K562 (cell line): ENCODE data around the gene LMCD1. TPM values are rescaled to one million over a fixed set of nuclear protein-coding genes. Genes with fewer than 3 reads are reported as not detected.
A peak's percentile ranks its signal among the peaks of the same experiment; 100 is the strongest.

Experiments used
- ATAC-seq: fragments of 200-7000 bp; cut with Tn5 transposase; 3 replicates; pipeline ENCODE4 v1.9.1; 2020; ENCODE audit warnings: moderate library complexity
- BruUV-seq: library from RNA; stranded (reverse); fragments of 400-500 nt; replicated peaks from 2 replicates; lab custom pipeline; 2021; lab: Mats Ljungman, UMichigan
- CTCF ChIA-PET: fragments of 300-600 bp; formaldehyde crosslinking; extraction: SDS; loops from one replicate; lab custom pipeline; 2021; ENCODE audit warnings: low intra/inter-chr PET ratio; lab: Yijun Ruan, JAX
- POLR2A ChIA-PET: fragments of 300-600, 350-650 bp; sonication (Branson Sonifier 250); formaldehyde crosslinking; extraction: SDS; loops from one replicate; lab custom pipeline; 2021; ENCODE audit warnings: antibody characterized with exemption, inconsistent platforms; lab: Yijun Ruan, JAX
- DNase-seq, 4 experiments: peaks; one replicate each; pipeline versions ENCODE4 v3.0.0 to v3.0.0-alpha.2; 2011 to 2018; ENCODE audit warnings: low spot score in 3 of 4, mixed read lengths in 3 of 4; ENCODE audit errors: extremely low read depth in 1 of 4
- FAIRE-seq: peaks from 2 replicates; lab custom pipeline; 2011; peaks lifted over from hg19 to GRCh38; lab: Jason Lieb, UNC
- H2AFZ ChIP-seq: 2 replicates; pipeline ENCODE4 v1.6.0; 2011; ENCODE audit warnings: low read depth, low read length, control low read depth, inconsistent platforms
- H3K27ac ChIP-seq: fragments of 200-600 bp; 3 replicates; pipeline ENCODE4 v1.8.0; 2011; ENCODE audit warnings: low read depth, mild to moderate bottlenecking, control low read depth, inconsistent platforms, low read length, moderate library complexity, mixed read lengths; ENCODE audit errors: extremely low read depth
- H3K27me3 ChIP-seq, 2 experiments: fragments of 300-600 bp in 1 of 2; 2 replicates in 1 of 2; 3 replicates in 1 of 2; pipeline versions ENCODE4 v1.6.0 to v1.8.0; 2011; ENCODE audit warnings: inconsistent platforms in 2 of 2, low read length in 2 of 2, mild to moderate bottlenecking in 1 of 2, mixed read lengths in 1 of 2, moderate library complexity in 1 of 2; ENCODE audit not compliant: control insufficient read depth in 2 of 2, insufficient read depth in 2 of 2
- H3K36me3 ChIP-seq: fragments of 300-600 bp; 3 replicates; pipeline ENCODE4 v1.8.0; 2011; ENCODE audit warnings: mild to moderate bottlenecking, low read length, inconsistent platforms; ENCODE audit not compliant: control insufficient read depth, insufficient read depth
- H3K4me1 ChIP-seq, 2 experiments: fragments of 200-600 bp in 1 of 2; replicated peaks in 1 of 2; 2 replicates in 1 of 2; 3 replicates in 1 of 2; pipeline versions ENCODE4 v1.5.1 to v1.8.0; 2011; ENCODE audit warnings: inconsistent platforms in 2 of 2, low read length in 2 of 2, mild to moderate bottlenecking in 1 of 2, mixed read lengths in 1 of 2, moderate library complexity in 1 of 2; ENCODE audit not compliant: control insufficient read depth in 2 of 2, insufficient read depth in 2 of 2
- H3K4me2 ChIP-seq: 2 replicates; pipeline ENCODE4 v1.6.1; 2011; ENCODE audit warnings: low read length, control low read depth, inconsistent platforms, mixed read lengths; ENCODE audit not compliant: insufficient read depth
- H3K4me3 ChIP-seq: fragments of 200-600 bp; sonication (generic), shearing (Covaris generic); 2 replicates; pipeline ENCODE4 v1.5.1; 2016; ENCODE audit warnings: control low read depth, inconsistent platforms
- H3K79me2 ChIP-seq: fragments of 200-600 bp; 3 replicates; pipeline ENCODE4 v1.8.0; 2011; ENCODE audit warnings: low read length, inconsistent platforms; ENCODE audit not compliant: control insufficient read depth, insufficient read depth
- H3K9ac ChIP-seq, 2 experiments: 2 replicates each; pipeline versions ENCODE4 v1.6.0 to v1.6.1; 2011; ENCODE audit warnings: low read depth in 2 of 2, low read length in 2 of 2, control low read depth in 1 of 2, inconsistent platforms in 1 of 2, mild to moderate bottlenecking in 1 of 2, mixed read lengths in 1 of 2; ENCODE audit not compliant: insufficient read depth in 1 of 2
- H3K9me1 ChIP-seq: one replicate; pipeline ENCODE4 v1.6.0; 2011; ENCODE audit warnings: inconsistent platforms, mild to moderate bottlenecking, low read length, moderate library complexity; ENCODE audit not compliant: control insufficient read depth, insufficient read depth
- H3K9me3 ChIP-seq: replicated peaks from 2 replicates; pipeline ENCODE4 v1.5.1; 2011; ENCODE audit warnings: low read depth, low read length, inconsistent platforms; ENCODE audit not compliant: control insufficient read depth, insufficient read depth
- H4K20me1 ChIP-seq: replicated peaks from 2 replicates; pipeline ENCODE4 v1.6.1; 2011; ENCODE audit warnings: low read length, inconsistent platforms, mixed read lengths; ENCODE audit not compliant: control insufficient read depth, insufficient read depth
- CEBPZ ChIP-seq: fragments of 150-350 bp; IDR thresholded peaks from 2 replicates; pipeline ENCODE4 v1.6.1; 2014; ENCODE audit warnings: low read depth, mild to moderate bottlenecking, low read length, borderline replicate concordance
- CREB3 ChIP-seq: fragments of 450-650 bp; conservative IDR thresholded peaks from 2 replicates; pipeline ENCODE4 v1.6.1; 2016; ENCODE audit warnings: missing genetic modification characterization, low read depth, mild to moderate bottlenecking, missing compliant biosample characterization, moderate library complexity
- FUS ChIP-seq: fragments of 200-400 bp; formaldehyde crosslinking; optimal IDR thresholded peaks from 2 replicates; pipeline ENCODE3; 2017; ENCODE audit warnings: low read depth, low read length
- JUND ChIP-seq, 2 experiments: IDR thresholded peaks; 2 replicates in 1 of 2; 3 replicates in 1 of 2; pipeline ENCODE4 v1.6.1; 2011; ENCODE audit warnings: borderline replicate concordance in 2 of 2, low read depth in 2 of 2, low read length in 2 of 2, improper control_type of control experiment in 1 of 2, missing biosample characterization in 1 of 2, missing genetic modification characterization in 1 of 2, missing genetic modification reagents in 1 of 2
- KDM5B ChIP-seq: fragments of 200-600 bp; sonication (generic); IDR thresholded peaks from 2 replicates; pipeline ENCODE4 v1.6.1; 2012; ENCODE audit warnings: low read depth, mild to moderate bottlenecking, moderate library complexity, low read length, control low read depth, inconsistent platforms; ENCODE audit not compliant: insufficient replicate concordance
- RBM25 ChIP-seq: fragments of 200-400 bp; formaldehyde crosslinking; IDR thresholded peaks from 2 replicates; pipeline ENCODE4 v1.6.1; 2018; ENCODE audit warnings: low read length, low read depth, moderate library complexity; ENCODE audit not compliant: severe bottlenecking
- TSC22D4 ChIP-seq: fragments of 450-650 bp; IDR thresholded peaks from 2 replicates; pipeline ENCODE4 v1.6.1; 2016; ENCODE audit warnings: missing genetic modification characterization, missing biosample characterization, control low read depth
- ZNF224 ChIP-seq: sonication (generic); formaldehyde crosslinking; IDR thresholded peaks from 2 replicates; pipeline ENCODE4 v1.8.0; 2022; ENCODE audit warnings: mild to moderate bottlenecking, missing genetic modification reagents
- ZNF644 ChIP-seq: fragments of 200-800 bp; sonication (Bioruptor generic); IDR thresholded peaks from 2 replicates; pipeline ENCODE4 v1.6.1; 2016; ENCODE audit warnings: low read depth, missing genetic modification characterization, missing compliant biosample characterization
- WGBS: fragments of 100-300 bp; shearing (Covaris generic); methylation state at CpG from one replicate; pipeline ENCODE4 v1.1.6; 2016; ENCODE audit warnings: low coverage, mixed read lengths; ENCODE audit not compliant: insufficient coverage; ENCODE audit errors: missing lambda C conversion rate; 5-methylcytosine and 5-hydroxymethylcytosine counted together
- in situ Hi-C: fragments of 300-500 bp; cut with MboI; formaldehyde crosslinking; loops from 4 replicates; pipeline ENCODE4 v1.15.0; 2018; ENCODE audit warnings: inconsistent platforms, mixed read lengths
- intact Hi-C: fragments of 100-400 bp; cut with micrococcal nuclease; formaldehyde crosslinking; loops from 2 replicates; pipeline ENCODE4 v1.14.2; 2022
- polyA plus RNA-seq, 8 experiments: library from polyadenylated mRNA; depleted of rRNA in 4 of 8; stranded (reverse) in 5 of 8; unstranded in 3 of 8; fragments of >200 nt; fragmentation: Nextera tagmentation in 2 of 8; fragmentation: Illumina TruSeq in 1 of 8; extraction: Ambion mirVana in 2 of 8; extraction: Trizol in 1 of 8; gene quantifications; 2 replicates each; pipeline versions ENCODE4 v1.2.1 to v1.2.3, GENCODE V29; 2011 to 2014; ENCODE audit warnings: inconsistent platforms in 1 of 8, missing spikeins in 1 of 8
- total RNA-seq, 7 experiments: library from RNA; depleted of rRNA in 6 of 7; stranded (reverse); fragments of >200 nt in 6 of 7; fragmentation: Illumina TruSeq in 2 of 7; extraction: Trizol in 2 of 7; gene quantifications; 2 replicates each; pipeline versions ENCODE4 v1.2.1 to v1.2.3, GENCODE V29; 2011 to 2021; ENCODE audit warnings: low replicate concordance in 1 of 7

Gene LMCD1
- total and polyA plus RNA-seq, 9 of the 15 experiments (the other 6 are each of a cell fraction or from before 2014, with no cell fraction given), result 0.60 TPM; not detected in 8

GRCh38 chr3:8537440-8537839 lies 35.8 kb downstream of the LMCD1 start:
- no peaks in the 10 kb centered on the region for H3K79me2 ChIP-seq
- ATAC-seq (no peak), DNase-seq (no peak), FAIRE-seq (no peak)
- CTCF ChIA-PET, result no interaction called here
- WGBS, result 7% methylated on average over 1 of the region's 1 CpG
- no peaks in the 10 kb centered on the region for H3K9me3 ChIP-seq
- no peak overlapping the region for H3K4me2 ChIP-seq
- H2AFZ ChIP-seq, result no peak overlapping the region
- no peaks in the 10 kb centered on the region for H3K36me3 ChIP-seq
- H3K9me1 ChIP-seq, result no peaks in the 10 kb centered on the region
- no peak overlapping the region for H3K27ac ChIP-seq
- H3K4me3 ChIP-seq, result no peak overlapping the region
- intact Hi-C loops, result no loop called here
- H3K4me1 ChIP-seq, result no peaks in the 10 kb centered on the region
- no peak overlapping the region for H3K9ac ChIP-seq
- TF ChIP-seq CREB3 (tag), result no peak
- no peak for TF ChIP-seq KDM5B
- TF ChIP-seq CEBPZ, result no peak
- TF ChIP-seq ZNF644 (tag), result no peak
- TF ChIP-seq JUND (IDR thresholded peaks at IDR 0.05; ENCODE audit: borderline replicate concordance, low read depth, low read length), result no peak
- TF ChIP-seq JUND (tag; IDR thresholded peaks at IDR 0.05; ENCODE audit: borderline replicate concordance, low read depth, low read length), result no peak
- TF ChIP-seq FUS, result no peak
- no peak for TF ChIP-seq ZNF224 (CRISPR knock-in tag)
- TF ChIP-seq RBM25, result peak; percentile 78
- TF ChIP-seq TSC22D4 (tag), result no peak
- no TSS peak for BruUV-seq
- POLR2A ChIA-PET, result interaction anchor here (0.5 kb wide), 1 partner anchor 418 kb away, joined by 3 read pairs; no protein-coding TSS in a partner anchor
- in situ Hi-C loops, result no loop called here
- no peaks in the 10 kb centered on the region for H4K20me1 ChIP-seq
- peaks cover 0 to 27% of the 10 kb centered on the region in 2 experiments; a peak in 2 of 5 replicates for H3K27me3 ChIP-seq
